Fibroblast of lung (primary cell): Measurements from ENCODE around the gene NEURL1B.

Experiments used
- EZH2 ChIP-seq: IDR thresholded peaks from 2 replicates; pipeline ENCODE4 v1.5.1; 2012; ENCODE audit warnings: low read length, control low read depth, mild to moderate bottlenecking; ENCODE audit errors: missing control alignments
- TF ChIP-seq, protein P1 (sequence below), 2 donors: IDR thresholded peaks in 1 of 2; conservative IDR thresholded peaks in 1 of 2; 1 replicate in 1 of 2; 2 replicates in 1 of 2; pipeline ENCODE4 v1.5.1; 2011 to 2012; ENCODE audit warnings: low read length in 2 of 2, control low read depth in 1 of 2, inconsistent platforms in 1 of 2, low read depth in 1 of 2, mild to moderate bottlenecking in 1 of 2

- TF ChIP-seq, protein P1, sequence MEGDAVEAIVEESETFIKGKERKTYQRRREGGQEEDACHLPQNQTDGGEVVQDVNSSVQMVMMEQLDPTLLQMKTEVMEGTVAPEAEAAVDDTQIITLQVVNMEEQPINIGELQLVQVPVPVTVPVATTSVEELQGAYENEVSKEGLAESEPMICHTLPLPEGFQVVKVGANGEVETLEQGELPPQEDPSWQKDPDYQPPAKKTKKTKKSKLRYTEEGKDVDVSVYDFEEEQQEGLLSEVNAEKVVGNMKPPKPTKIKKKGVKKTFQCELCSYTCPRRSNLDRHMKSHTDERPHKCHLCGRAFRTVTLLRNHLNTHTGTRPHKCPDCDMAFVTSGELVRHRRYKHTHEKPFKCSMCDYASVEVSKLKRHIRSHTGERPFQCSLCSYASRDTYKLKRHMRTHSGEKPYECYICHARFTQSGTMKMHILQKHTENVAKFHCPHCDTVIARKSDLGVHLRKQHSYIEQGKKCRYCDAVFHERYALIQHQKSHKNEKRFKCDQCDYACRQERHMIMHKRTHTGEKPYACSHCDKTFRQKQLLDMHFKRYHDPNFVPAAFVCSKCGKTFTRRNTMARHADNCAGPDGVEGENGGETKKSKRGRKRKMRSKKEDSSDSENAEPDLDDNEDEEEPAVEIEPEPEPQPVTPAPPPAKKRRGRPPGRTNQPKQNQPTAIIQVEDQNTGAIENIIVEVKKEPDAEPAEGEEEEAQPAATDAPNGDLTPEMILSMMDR (conservative IDR thresholded peaks at IDR 0.05 in 1 of 2, IDR thresholded peaks at IDR 0.05 in 1 of 2; ENCODE audit: low read depth in 1 of 2, low read length in 2 of 2) = no peak
- no peak for TF ChIP-seq EZH2
Observed at GRCh38 chr5:172701291-172701656, 60.2 kb downstream of the NEURL1B start.
